K562 (cell line): ENCODE measurements around the gene RPL7A. TPM values are rescaled to one million over a fixed set of nuclear protein-coding genes. Genes with fewer than 3 reads are reported as not detected.

Source experiments
- ATF1 ChIP-seq, 2 experiments: fragments of 450-650 bp in 1 of 2; IDR thresholded peaks; 2 replicates each; pipeline ENCODE4 v1.6.1; 2016; ENCODE audit warnings: missing compliant biosample characterization in 1 of 2, missing genetic modification characterization in 1 of 2
- FIP1L1 ChIP-seq: fragments of 200-400 bp; formaldehyde crosslinking; IDR thresholded peaks from 2 replicates; pipeline ENCODE4 v1.6.1; 2018; ENCODE audit warnings: mild to moderate bottlenecking, low read depth, low read length; ENCODE audit not compliant: poor library complexity, severe bottlenecking
- JUNB ChIP-seq: fragments of 450-650 bp; formaldehyde crosslinking; conservative IDR thresholded peaks from 2 replicates; pipeline ENCODE4 v1.4.0; 2020; ENCODE audit warnings: mild to moderate bottlenecking
- MAFK ChIP-seq: IDR thresholded peaks from 2 replicates; pipeline ENCODE4 v1.6.1; 2011; ENCODE audit warnings: low read length, improper control_type of control experiment
- MBD2 ChIP-seq: sonication (generic); IDR thresholded peaks from 2 replicates; pipeline ENCODE4 v1.6.1; 2016; ENCODE audit warnings: low read depth, borderline replicate concordance
- PHTF2 ChIP-seq: fragments of 250-450 bp; sonication (Bioruptor Pico); IDR thresholded peaks from 2 replicates; pipeline ENCODE4 v1.5.0; 2021; ENCODE audit warnings: mild to moderate bottlenecking
- POLR2AphosphoS2 ChIP-seq: IDR thresholded peaks from 2 replicates; pipeline ENCODE4 v1.6.1; 2012; ENCODE audit warnings: low read length, improper control_type of control experiment
- RCOR1 ChIP-seq, 2 experiments: IDR thresholded peaks; 2 replicates each; pipeline ENCODE4 v1.6.1; 2012; ENCODE audit warnings: low read depth in 2 of 2, low read length in 2 of 2, borderline replicate concordance in 1 of 2, improper control_type of control experiment in 1 of 2
- SMARCC2 ChIP-seq: fragments of 450-650 bp; IDR thresholded peaks from 2 replicates; pipeline ENCODE4 v1.6.1; 2017; ENCODE audit warnings: antibody characterized with exemption, moderate library complexity, mild to moderate bottlenecking, low read depth
- ZNF24 ChIP-seq: fragments of 450-650 bp; IDR thresholded peaks from 2 replicates; pipeline ENCODE4 v1.6.1; 2016
- ZNF3 ChIP-seq: fragments of 250-450 bp; sonication (Bioruptor Pico); IDR thresholded peaks from 2 replicates; pipeline ENCODE4 v1.5.0; 2021; ENCODE audit warnings: mild to moderate bottlenecking, moderate library complexity
- ZNF695 ChIP-seq: fragments of 450-650 bp; formaldehyde crosslinking; IDR thresholded peaks from 2 replicates; pipeline ENCODE4 v1.4.0; 2020; ENCODE audit warnings: mild to moderate bottlenecking, moderate library complexity
- ZNF696 ChIP-seq: fragments of 250-450 bp; sonication (Bioruptor Pico); conservative IDR thresholded peaks from 2 replicates; pipeline ENCODE4 v1.4.0; 2020; ENCODE audit warnings: mild to moderate bottlenecking, moderate library complexity
- ZNF766 ChIP-seq: fragments of 200-800 bp; sonication (Bioruptor generic); conservative IDR thresholded peaks from 2 replicates; pipeline ENCODE4 v1.6.1; 2016; ENCODE audit warnings: missing genetic modification characterization, missing compliant biosample characterization
- polyA plus RNA-seq, 8 experiments: library from polyadenylated mRNA; depleted of rRNA in 4 of 8; stranded (reverse) in 5 of 8; unstranded in 3 of 8; fragments of >200 nt; fragmentation: Nextera tagmentation in 2 of 8; fragmentation: Illumina TruSeq in 1 of 8; extraction: Ambion mirVana in 2 of 8; extraction: Trizol in 1 of 8; gene quantifications; 2 replicates each; pipeline versions ENCODE4 v1.2.1 to v1.2.3, GENCODE V29; 2011 to 2014; ENCODE audit warnings: inconsistent platforms in 1 of 8, missing spikeins in 1 of 8
- total RNA-seq, 7 experiments: library from RNA; depleted of rRNA in 6 of 7; stranded (reverse); fragments of >200 nt in 6 of 7; fragmentation: Illumina TruSeq in 2 of 7; extraction: Trizol in 2 of 7; gene quantifications; 2 replicates each; pipeline versions ENCODE4 v1.2.1 to v1.2.3, GENCODE V29; 2011 to 2021; ENCODE audit warnings: low replicate concordance in 1 of 7
- TF ChIP-seq, protein P1 (sequence below): fragments of 450-650 bp; formaldehyde crosslinking; IDR thresholded peaks from 2 replicates; pipeline ENCODE4 v1.4.0; 2022; ENCODE audit warnings: missing genetic modification characterization
- TF ChIP-seq, protein P2 (sequence below): fragments of 450-650 bp; IDR thresholded peaks from 2 replicates; pipeline ENCODE4 v1.6.1; 2017; ENCODE audit warnings: antibody characterized with exemption
- TF ChIP-seq, protein P3 (sequence below), 2 experiments: fragments of 200-800 bp in 1 of 2; sonication (Bioruptor generic) in 1 of 2; sonication (generic) in 1 of 2; formaldehyde crosslinking in 1 of 2; IDR thresholded peaks in 1 of 2; conservative IDR thresholded peaks in 1 of 2; 2 replicates each; pipeline versions ENCODE4 v1.5.0 to v1.6.1; 2016 to 2020; ENCODE audit warnings: missing compliant biosample characterization in 1 of 2, missing genetic modification characterization in 1 of 2, missing genetic modification reagents in 1 of 2
- TF ChIP-seq, protein P4 (sequence below): sonication (generic); IDR thresholded peaks from 2 replicates; pipeline ENCODE4 v1.6.1; 2016
- TF ChIP-seq, protein P5 (sequence below): fragments of 250-450 bp; sonication (Bioruptor Pico); IDR thresholded peaks from 2 replicates; pipeline ENCODE4 v1.5.0; 2020; ENCODE audit warnings: mild to moderate bottlenecking, borderline replicate concordance

The RPL7A gene
- total and polyA plus RNA-seq, 9 of the 15 experiments (the other 6 are each of a cell fraction or from before 2014, with no cell fraction given): 1,935 to 3,760 (median 2,652) TPM

DNA sequence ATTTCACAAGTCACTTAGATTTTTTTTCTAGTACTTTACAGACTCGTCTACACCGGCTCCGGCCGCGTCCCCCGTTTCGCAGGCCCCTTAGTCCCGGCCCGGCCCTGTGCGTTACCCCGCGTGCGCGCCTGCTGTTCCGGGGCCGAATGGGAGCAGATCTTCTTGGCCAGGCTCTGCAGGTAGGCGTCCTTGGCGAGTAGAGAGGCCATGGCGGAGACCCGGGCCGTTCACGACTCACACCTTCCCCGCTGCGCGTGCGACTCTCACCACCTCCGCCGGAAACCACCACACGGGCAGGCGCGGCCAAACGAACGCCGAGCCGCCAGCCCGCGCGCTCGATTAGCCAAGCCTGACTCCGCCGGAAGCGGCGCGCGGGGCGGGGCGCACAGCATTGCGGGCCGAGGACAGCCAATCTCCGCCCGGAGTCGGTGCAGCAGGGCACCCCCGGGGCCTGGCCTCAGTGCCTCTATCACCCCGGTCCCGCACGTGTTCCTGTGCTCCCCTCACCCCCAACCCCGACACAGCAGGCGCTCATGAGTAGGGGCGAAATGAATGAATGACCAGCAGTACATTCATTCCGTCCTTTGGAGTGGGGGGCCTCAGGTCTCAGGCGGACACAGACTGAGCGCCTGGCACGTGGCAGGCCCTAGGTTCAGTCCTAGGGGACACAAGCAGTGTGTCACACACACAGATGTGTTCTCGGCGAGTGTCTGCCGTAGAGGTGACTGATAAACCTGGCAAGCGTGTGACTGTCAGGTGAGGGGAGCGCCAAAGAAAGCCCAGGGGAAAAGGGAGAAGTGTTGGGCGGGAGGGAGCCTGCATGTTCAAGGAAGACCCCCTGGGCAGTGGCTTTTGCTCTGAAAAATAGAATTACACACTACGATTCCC is 11.8 kb upstream of the RPL7A start, which contains the start of gene SURF6 (continued):
- TF ChIP-seq ZNF3 (CRISPR knock-in tag): no peak
- no peak; the same call in 1 of the 2 replicates for TF ChIP-seq MAFK
- no peak for TF ChIP-seq ATF1 (CRISPR knock-in tag; IDR thresholded peaks at IDR 0.05)
- peak; percentile 82 for TF ChIP-seq ATF1 (tag; IDR thresholded peaks at IDR 0.05)
- TF ChIP-seq ZNF696 (CRISPR knock-in tag): no peak
- TF ChIP-seq ZNF766 (CRISPR knock-in tag): no peak
- TF ChIP-seq, protein P1, sequence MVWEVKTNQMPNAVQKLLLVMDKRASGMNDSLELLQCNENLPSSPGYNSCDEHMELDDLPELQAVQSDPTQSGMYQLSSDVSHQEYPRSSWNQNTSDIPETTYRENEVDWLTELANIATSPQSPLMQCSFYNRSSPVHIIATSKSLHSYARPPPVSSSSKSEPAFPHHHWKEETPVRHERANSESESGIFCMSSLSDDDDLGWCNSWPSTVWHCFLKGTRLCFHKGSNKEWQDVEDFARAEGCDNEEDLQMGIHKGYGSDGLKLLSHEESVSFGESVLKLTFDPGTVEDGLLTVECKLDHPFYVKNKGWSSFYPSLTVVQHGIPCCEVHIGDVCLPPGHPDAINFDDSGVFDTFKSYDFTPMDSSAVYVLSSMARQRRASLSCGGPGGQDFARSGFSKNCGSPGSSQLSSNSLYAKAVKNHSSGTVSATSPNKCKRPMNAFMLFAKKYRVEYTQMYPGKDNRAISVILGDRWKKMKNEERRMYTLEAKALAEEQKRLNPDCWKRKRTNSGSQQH: no peak
- TF ChIP-seq FIP1L1: peak; percentile 58
- TF ChIP-seq, protein P2, sequence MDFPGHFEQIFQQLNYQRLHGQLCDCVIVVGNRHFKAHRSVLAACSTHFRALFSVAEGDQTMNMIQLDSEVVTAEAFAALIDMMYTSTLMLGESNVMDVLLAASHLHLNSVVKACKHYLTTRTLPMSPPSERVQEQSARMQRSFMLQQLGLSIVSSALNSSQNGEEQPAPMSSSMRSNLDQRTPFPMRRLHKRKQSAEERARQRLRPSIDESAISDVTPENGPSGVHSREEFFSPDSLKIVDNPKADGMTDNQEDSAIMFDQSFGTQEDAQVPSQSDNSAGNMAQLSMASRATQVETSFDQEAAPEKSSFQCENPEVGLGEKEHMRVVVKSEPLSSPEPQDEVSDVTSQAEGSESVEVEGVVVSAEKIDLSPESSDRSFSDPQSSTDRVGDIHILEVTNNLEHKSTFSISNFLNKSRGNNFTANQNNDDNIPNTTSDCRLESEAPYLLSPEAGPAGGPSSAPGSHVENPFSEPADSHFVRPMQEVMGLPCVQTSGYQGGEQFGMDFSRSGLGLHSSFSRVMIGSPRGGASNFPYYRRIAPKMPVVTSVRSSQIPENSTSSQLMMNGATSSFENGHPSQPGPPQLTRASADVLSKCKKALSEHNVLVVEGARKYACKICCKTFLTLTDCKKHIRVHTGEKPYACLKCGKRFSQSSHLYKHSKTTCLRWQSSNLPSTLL: no peak
- TF ChIP-seq, protein P3, sequence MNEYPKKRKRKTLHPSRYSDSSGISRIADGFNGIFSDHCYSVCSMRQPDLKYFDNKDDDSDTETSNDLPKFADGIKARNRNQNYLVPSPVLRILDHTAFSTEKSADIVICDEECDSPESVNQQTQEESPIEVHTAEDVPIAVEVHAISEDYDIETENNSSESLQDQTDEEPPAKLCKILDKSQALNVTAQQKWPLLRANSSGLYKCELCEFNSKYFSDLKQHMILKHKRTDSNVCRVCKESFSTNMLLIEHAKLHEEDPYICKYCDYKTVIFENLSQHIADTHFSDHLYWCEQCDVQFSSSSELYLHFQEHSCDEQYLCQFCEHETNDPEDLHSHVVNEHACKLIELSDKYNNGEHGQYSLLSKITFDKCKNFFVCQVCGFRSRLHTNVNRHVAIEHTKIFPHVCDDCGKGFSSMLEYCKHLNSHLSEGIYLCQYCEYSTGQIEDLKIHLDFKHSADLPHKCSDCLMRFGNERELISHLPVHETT (CRISPR knock-in tag; conservative IDR thresholded peaks at IDR 0.05 in 1 of 2, IDR thresholded peaks at IDR 0.05 in 1 of 2): peak in 1 of 2 experiments; percentile 89; a peak in 2 of 4 replicates
- TF ChIP-seq JUNB (CRISPR knock-in tag): no peak
- no peak for TF ChIP-seq SMARCC2
- TF ChIP-seq RCOR1 (IDR thresholded peaks at IDR 0.05; ENCODE audit: borderline replicate concordance in 1 of 2, low read depth in 2 of 2, low read length in 2 of 2): peak; percentile 46 to 63; a peak in 3 of 4 replicates
- peak; percentile 81 for TF ChIP-seq ZNF24
- TF ChIP-seq, protein P4, sequence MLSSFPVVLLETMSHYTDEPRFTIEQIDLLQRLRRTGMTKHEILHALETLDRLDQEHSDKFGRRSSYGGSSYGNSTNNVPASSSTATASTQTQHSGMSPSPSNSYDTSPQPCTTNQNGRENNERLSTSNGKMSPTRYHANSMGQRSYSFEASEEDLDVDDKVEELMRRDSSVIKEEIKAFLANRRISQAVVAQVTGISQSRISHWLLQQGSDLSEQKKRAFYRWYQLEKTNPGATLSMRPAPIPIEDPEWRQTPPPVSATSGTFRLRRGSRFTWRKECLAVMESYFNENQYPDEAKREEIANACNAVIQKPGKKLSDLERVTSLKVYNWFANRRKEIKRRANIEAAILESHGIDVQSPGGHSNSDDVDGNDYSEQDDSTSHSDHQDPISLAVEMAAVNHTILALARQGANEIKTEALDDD: no peak
- peak; percentile 75 for TF ChIP-seq MBD2
- no peak for TF ChIP-seq PHTF2 (CRISPR knock-in tag)
- TF ChIP-seq POLR2AphosphoS2: peak; percentile 96; the same call in 1 of the 2 replicates
- TF ChIP-seq, protein P5, sequence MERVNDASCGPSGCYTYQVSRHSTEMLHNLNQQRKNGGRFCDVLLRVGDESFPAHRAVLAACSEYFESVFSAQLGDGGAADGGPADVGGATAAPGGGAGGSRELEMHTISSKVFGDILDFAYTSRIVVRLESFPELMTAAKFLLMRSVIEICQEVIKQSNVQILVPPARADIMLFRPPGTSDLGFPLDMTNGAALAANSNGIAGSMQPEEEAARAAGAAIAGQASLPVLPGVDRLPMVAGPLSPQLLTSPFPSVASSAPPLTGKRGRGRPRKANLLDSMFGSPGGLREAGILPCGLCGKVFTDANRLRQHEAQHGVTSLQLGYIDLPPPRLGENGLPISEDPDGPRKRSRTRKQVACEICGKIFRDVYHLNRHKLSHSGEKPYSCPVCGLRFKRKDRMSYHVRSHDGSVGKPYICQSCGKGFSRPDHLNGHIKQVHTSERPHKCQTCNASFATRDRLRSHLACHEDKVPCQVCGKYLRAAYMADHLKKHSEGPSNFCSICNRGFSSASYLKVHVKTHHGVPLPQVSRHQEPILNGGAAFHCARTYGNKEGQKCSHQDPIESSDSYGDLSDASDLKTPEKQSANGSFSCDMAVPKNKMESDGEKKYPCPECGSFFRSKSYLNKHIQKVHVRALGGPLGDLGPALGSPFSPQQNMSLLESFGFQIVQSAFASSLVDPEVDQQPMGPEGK (CRISPR knock-in tag): no peak
- no peak for TF ChIP-seq ZNF695 (CRISPR knock-in tag)
